GM12891 (cell line): ENCODE results near the gene MYCBP2.
"Not testable (repeated sequence)": the region's sequence is repeated elsewhere in the genome, so short reads cannot be mapped to it uniquely, and the experiment has no call there.

Experiments used
- DNase-seq: peaks from one replicate; pipeline ENCODE4 v3.0.0; 2011; ENCODE audit warnings: low spot score; ENCODE audit not compliant: insufficient read length
- FAIRE-seq: peaks from 2 replicates; lab custom pipeline; 2011; peaks lifted over from hg19 to GRCh38; lab: Jason Lieb, UNC
- PAX5 ChIP-seq: IDR thresholded peaks from 2 replicates; pipeline ENCODE4 v1.6.1; 2011; ENCODE audit warnings: low read length, moderate library complexity, mild to moderate bottlenecking; ENCODE audit not compliant: insufficient read depth, severe bottlenecking
- POLR2A ChIP-seq: IDR thresholded peaks from 2 replicates; pipeline ENCODE4 v1.6.1; 2011; ENCODE audit warnings: low read depth, low read length, control low read depth
- POLR2AphosphoS5 ChIP-seq: IDR thresholded peaks from 2 replicates; pipeline ENCODE4 v1.6.1; 2011; ENCODE audit warnings: low read depth, low read length, control low read depth
- POU2F2 ChIP-seq: IDR thresholded peaks from 2 replicates; pipeline ENCODE4 v1.6.1; 2011; ENCODE audit warnings: low read depth, mild to moderate bottlenecking, control low read depth, low read length, moderate library complexity
- SPI1 ChIP-seq: IDR thresholded peaks from 2 replicates; pipeline ENCODE4 v1.6.1; 2011; ENCODE audit warnings: low read depth, low read length, control low read depth
- TAF1 ChIP-seq: IDR thresholded peaks from 2 replicates; pipeline ENCODE4 v1.6.1; 2011; ENCODE audit warnings: low read depth, low read length, control low read depth

The MYCBP2 gene

GRCh38 chr13:77360032-77360685 lies 33.3 kb upstream of the MYCBP2 start:
- no peak for DNase-seq
- TF ChIP-seq POLR2AphosphoS5 (no peak), POU2F2 (no peak), TAF1 (no peak), POLR2A (no peak), PAX5 (no peak), SPI1 (no peak)
- FAIRE-seq = peak; percentile 79

- TF ChIP-seq POU2F2 (no peak), SPI1 (no peak), POLR2AphosphoS5 (no peak), POLR2A (no peak), TAF1 (no peak), PAX5 (no peak)
- FAIRE-seq = peak; percentile 57
Measured at GRCh38 chr13:77359171-77359570, 32.3 kb upstream of the MYCBP2 start.

DNA sequence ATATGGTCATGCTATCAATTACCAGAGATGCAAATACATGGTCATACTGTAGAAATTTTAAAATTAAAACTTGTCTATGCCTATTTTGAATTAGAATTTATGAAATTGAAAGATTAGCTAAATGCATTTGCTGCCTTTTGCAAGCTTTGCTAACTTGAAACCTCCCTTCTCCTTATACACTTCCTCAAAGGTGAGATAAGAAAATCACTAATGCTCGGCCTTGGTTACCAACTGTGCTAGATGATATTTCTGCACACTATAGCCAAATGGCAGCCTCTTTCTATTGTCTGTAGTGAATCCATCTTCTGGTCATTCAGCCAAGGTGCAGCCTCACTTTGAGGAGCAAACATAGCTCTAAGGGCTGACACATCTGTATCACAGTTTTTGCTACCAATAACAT lies 31.1 kb upstream of the MYCBP2 start:
- TF ChIP-seq PAX5 = no peak
- no peak for TF ChIP-seq POLR2A
- TF ChIP-seq POU2F2 = no peak
- no peak for TF ChIP-seq POLR2AphosphoS5
- TF ChIP-seq TAF1 = no peak
- TF ChIP-seq SPI1 = no peak
- FAIRE-seq = no peak
- no peak for DNase-seq

More at GRCh38 chr13:77359171-77359570, 32.3 kb upstream of the MYCBP2 start:
- no peak for DNase-seq

DNA sequence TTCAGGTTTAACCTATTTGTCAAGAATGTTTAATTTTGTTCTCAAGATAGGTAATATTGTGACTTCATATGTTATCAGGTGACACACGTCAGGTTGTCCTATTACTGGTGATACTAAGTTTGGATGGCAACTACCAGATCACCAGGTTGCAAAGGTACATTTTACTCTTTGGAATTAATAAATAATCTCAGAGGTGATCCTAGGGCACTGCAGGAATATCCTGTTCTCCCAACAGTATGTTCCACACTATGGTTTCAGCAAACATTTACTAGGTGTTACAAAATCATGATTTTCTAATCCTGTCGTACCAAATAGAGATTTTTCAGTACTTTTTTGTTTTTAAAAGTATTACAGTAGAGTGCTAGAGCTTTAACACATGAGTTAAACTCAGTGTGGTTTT lies 29.3 kb upstream of the MYCBP2 start:
- FAIRE-seq = no peak
- TF ChIP-seq SPI1 (no peak), POLR2A (no peak), TAF1 (no peak), PAX5 (no peak), POU2F2 (no peak), POLR2AphosphoS5 (no peak)
- no peak for DNase-seq

DNA sequence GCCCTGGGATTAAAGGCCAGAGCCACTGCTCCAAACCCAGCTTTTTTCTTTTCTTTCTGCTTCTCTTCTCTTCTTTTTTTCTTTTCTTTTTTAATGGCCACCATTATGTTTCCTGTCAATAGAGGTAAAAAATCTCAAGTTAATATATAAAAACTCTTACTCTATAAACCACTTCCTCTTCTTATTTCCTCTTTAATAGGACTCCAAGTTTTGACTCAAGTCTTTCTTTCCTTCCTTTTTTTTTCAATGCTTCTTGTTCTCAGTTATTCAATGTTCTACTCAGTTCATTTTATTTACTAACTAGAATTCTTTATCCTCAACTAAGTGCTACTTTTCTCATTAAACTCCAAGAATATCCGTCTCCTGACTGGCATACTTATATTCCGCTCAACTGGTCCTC lies 27.1 kb upstream of the MYCBP2 start:
- no peak for DNase-seq
- no peak for TF ChIP-seq TAF1
- no peak for TF ChIP-seq POU2F2
- no peak for TF ChIP-seq PAX5
- TF ChIP-seq SPI1 = no peak
- TF ChIP-seq POLR2AphosphoS5 = no peak
- no peak for TF ChIP-seq POLR2A
- FAIRE-seq = no peak

GRCh38 chr13:77351315-77351714 lies 24.4 kb upstream of the MYCBP2 start:
- no peak for TF ChIP-seq POU2F2
- TF ChIP-seq POLR2A = no peak
- TF ChIP-seq POLR2AphosphoS5 = no peak
- TF ChIP-seq PAX5 = no peak
- no peak for TF ChIP-seq TAF1
- no peak for TF ChIP-seq SPI1
- FAIRE-seq (peak; percentile 28), DNase-seq (no peak)

DNA sequence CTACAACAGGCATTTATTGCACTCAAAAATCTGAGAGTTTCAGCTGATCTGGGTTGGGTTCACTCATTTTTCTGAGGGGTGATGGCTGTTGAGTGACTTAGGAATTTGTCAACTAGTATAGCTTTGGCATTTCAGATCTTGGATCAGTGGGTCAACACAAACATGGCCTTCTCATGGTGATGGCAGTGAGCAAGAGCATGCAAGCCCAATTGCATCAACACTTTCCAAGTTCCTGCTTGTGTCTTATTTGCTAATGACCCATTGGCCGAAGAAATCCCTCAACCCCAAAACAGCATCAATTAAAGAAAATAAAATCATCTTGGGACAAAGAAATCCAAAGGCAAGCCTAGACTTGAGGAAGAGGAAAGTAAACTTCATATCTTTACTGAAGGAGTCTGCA lies 23.9 kb upstream of the MYCBP2 start:
- no peak for DNase-seq
- FAIRE-seq = no peak
- TF ChIP-seq POLR2AphosphoS5 (no peak), PAX5 (no peak), POLR2A (no peak), TAF1 (no peak), SPI1 (no peak)

DNA sequence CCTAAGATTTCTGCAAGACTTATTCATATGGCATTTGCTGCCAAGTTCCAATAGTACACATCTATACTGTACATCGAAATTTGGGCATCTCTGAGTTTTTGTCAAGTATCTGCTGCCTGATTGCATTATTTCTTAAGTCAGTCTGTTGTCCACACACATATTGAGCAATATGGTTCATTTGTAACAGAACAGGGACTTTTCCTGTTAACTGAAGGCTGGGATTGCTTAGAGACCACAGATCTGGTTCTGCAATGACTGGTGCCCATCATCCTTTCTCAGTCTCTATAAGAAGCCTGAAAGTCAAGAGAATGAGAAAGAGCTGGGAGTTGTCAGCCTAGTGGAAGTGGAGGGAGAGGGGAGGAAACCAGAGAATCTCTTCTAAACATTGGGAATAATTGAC lies 22.5 kb upstream of the MYCBP2 start:
- FAIRE-seq = no peak

GRCh38 chr13:77347351-77347750 lies 20.5 kb upstream of the MYCBP2 start:
- FAIRE-seq, DNase-seq: not testable (repeated sequence)

More for the DNA sequence above, 22.5 kb upstream of the MYCBP2 start:
- TF ChIP-seq SPI1 (no peak), POLR2A (no peak), TAF1 (no peak), PAX5 (no peak), POU2F2 (no peak)
- no peak for DNase-seq

GRCh38 chr13:77345150-77345780 lies 18.4 kb upstream of the MYCBP2 start:
- TF ChIP-seq TAF1 (no peak), SPI1 (peak; percentile 33; the same call in 1 of the 2 replicates), PAX5 (no peak), POLR2AphosphoS5 (no peak)
- DNase-seq (no peak), FAIRE-seq (peak; percentile 74)

DNA sequence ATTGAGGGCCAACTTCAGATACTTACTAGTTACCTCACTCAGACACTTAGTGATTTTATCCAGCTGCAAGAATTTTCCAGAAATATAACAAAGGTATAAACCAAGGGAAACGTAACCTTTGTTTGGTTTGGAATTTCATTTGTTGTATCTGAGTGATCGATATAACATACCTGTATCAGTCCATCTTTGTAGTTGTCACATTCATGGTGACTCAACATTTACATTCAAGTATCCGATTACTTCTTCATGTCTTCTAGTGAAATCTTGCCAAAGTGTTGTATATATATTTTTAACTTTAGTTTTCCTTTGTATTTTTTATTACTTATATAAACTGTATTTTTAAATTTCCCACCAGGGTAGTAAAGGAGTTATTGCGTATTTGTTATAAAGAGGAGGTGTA lies 16.9 kb upstream of the MYCBP2 start:
- FAIRE-seq = no peak

More for the DNA sequence above, 16.9 kb upstream of the MYCBP2 start:
- TF ChIP-seq POLR2AphosphoS5 = no peak
- TF ChIP-seq TAF1 = no peak
- no peak for TF ChIP-seq PAX5
- TF ChIP-seq POU2F2 = no peak
- TF ChIP-seq POLR2A = no peak
- no peak for DNase-seq
